ENCODE data around the gene PRCD.

- TF ChIP-seq POLR2A (IDR thresholded peaks at IDR 0.05) = no peak
- no peak for TF ChIP-seq CTCF (IDR thresholded peaks at IDR 0.05)
- no peak for TF ChIP-seq POLR2AphosphoS5 (IDR thresholded peaks at IDR 0.05)
These were observed 33.3 kb downstream of the PRCD start for GRCh38 chr17:76573096-76573495.
